Omental fat pad (tissue), 4 donors: ENCODE data around the gene PYHIN1. TPM values are rescaled to one million over a fixed set of nuclear protein-coding genes. Genes with fewer than 3 reads are reported as not detected.

Experiments
- ATAC-seq: fragments of 150-250 bp; one replicate; pipeline ENCODE4 v1.9.1; 2016; ENCODE audit warnings: mild to moderate bottlenecking, moderate library complexity; ENCODE audit not compliant: low FRiP score
- DNase-seq: peaks from one replicate; pipeline ENCODE4 v3.0.0-alpha.2; 2019; ENCODE audit warnings: low spot score
- CTCF ChIP-seq, 3 donors: fragments of 450-650 bp; IDR thresholded peaks; one replicate each; pipeline ENCODE4 v1.5.1; 2016 to 2017; ENCODE audit warnings: antibody characterized with exemption in 3 of 3, mild to moderate bottlenecking in 3 of 3, moderate library complexity in 2 of 3
- total RNA-seq, 4 donors: library from RNA; depleted of rRNA; stranded (reverse); fragments of >200 nt; gene quantifications; one replicate each; pipeline ENCODE4 v1.1.0, GENCODE V29; 2016

PYHIN1 gene
- total RNA-seq, 4 donors from 2014 or later = 2.3 to 7.4 (median 3.9) TPM

GRCh38 chr1:159015440-159015909 is 84.1 kb downstream of the PYHIN1 start:
- TF ChIP-seq CTCF (IDR thresholded peaks at IDR 0.05) = no peak
- peak; percentile 86 for ATAC-seq
- no peak for DNase-seq

- no peak for TF ChIP-seq CTCF (IDR thresholded peaks at IDR 0.05)
- ATAC-seq (no peak), DNase-seq (no peak)
Observed at GRCh38 chr1:159023723-159024122, 92.4 kb downstream of the PYHIN1 start.

GRCh38 chr1:159025043-159025442 is 93.7 kb downstream of the PYHIN1 start:
- DNase-seq (no peak), ATAC-seq (no peak)
- TF ChIP-seq CTCF (IDR thresholded peaks at IDR 0.05) = no peak

Other genes with a start within 250 kb of the PYHIN1 start
- gene SPTA1, start 244.8 kb upstream of the PYHIN1 start, total RNA-seq = 1 to 10 TPM in 2 of 4 donors, under 1 TPM in 2; 0.36 to 1.8 (median 0.83) TPM
- not detected for gene OR6K2, start 230.9 kb upstream of the PYHIN1 start, total RNA-seq
- not detected for gene OR6K3, start 210.8 kb upstream of the PYHIN1 start, total RNA-seq
- not detected for gene OR6K6, start 176.8 kb upstream of the PYHIN1 start, total RNA-seq
- gene OR6N1, start 159.4 kb upstream of the PYHIN1 start, total RNA-seq = not detected
- gene OR6N2, start 150.3 kb upstream of the PYHIN1 start, total RNA-seq = not detected
- gene MNDA, start 100.2 kb upstream of the PYHIN1 start, total RNA-seq = 10 to 100 TPM in 2 of 4 donors, 1 to 10 TPM in 2; 7.4 to 27.0 (median 17.9) TPM
- gene IFI16, start 78.4 kb downstream of the PYHIN1 start, total RNA-seq = 100 to 1,000 TPM in 3 of 4 donors, 10 to 100 TPM in 1; 94.5 to 304 (median 131) TPM
- 1 to 10 TPM in 2 of 4 donors, under 1 TPM in 2; 0.46 to 5.2 (median 1.2) TPM for gene AIM2, start 145.2 kb downstream of the PYHIN1 start, total RNA-seq
- 10 to 100 TPM in 3 of 4 donors, 1 to 10 TPM in 1; 3.9 to 34.4 (median 12.9) TPM for gene CADM3, start 240.1 kb downstream of the PYHIN1 start, total RNA-seq